Heart right ventricle (tissue), 16 donors: ENCODE results near the gene CSN3. TPM values are rescaled to one million over a fixed set of nuclear protein-coding genes. Genes with fewer than 3 reads are reported as not detected.

ENCODE experiments used
- ATAC-seq, 8 donors: fragments of 200-7000 bp; cut with Tn5 transposase; one replicate each; pipeline ENCODE4 v1.9.1; 2020; ENCODE audit warnings: mild to moderate bottlenecking in 8 of 8, moderate library complexity in 8 of 8, moderate number of reproducible peaks in 1 of 8
- DNase-seq, 2 donors: peaks; one replicate each; pipeline ENCODE4 v3.0.0-alpha.2; 2020
- H3K27ac ChIP-seq, 10 donors: fragments of 200-600 bp; sonication (generic) in 2 of 10; one replicate each; pipeline versions ENCODE4 v1.5.0 to v1.8.0; 2020 to 2022; ENCODE audit warnings: mild to moderate bottlenecking in 3 of 10
- H3K27me3 ChIP-seq, 7 donors: fragments of 200-600 bp; one replicate each; pipeline ENCODE4 v1.8.0; 2021 to 2022; ENCODE audit warnings: mild to moderate bottlenecking in 2 of 7
- H3K36me3 ChIP-seq, 9 donors: fragments of 200-600 bp; sonication (generic) in 1 of 9; one replicate each; pipeline versions ENCODE4 v1.5.0 to v1.8.0; 2020 to 2022; ENCODE audit warnings: mild to moderate bottlenecking in 2 of 9
- H3K4me1 ChIP-seq, 9 donors: fragments of 200-600 bp; sonication (generic) in 1 of 9; one replicate each; pipeline versions ENCODE4 v1.5.0 to v1.8.0; 2020 to 2022; ENCODE audit warnings: mild to moderate bottlenecking in 4 of 9
- H3K4me3 ChIP-seq, 10 donors: fragments of 200-600 bp; sonication (generic) in 2 of 10; one replicate each; pipeline versions ENCODE4 v1.5.0 to v1.8.0; 2020 to 2022; ENCODE audit warnings: mild to moderate bottlenecking in 7 of 10, moderate library complexity in 2 of 10
- H3K9me3 ChIP-seq, 11 donors: fragments of 200-600 bp in 10 of 11; sonication (generic) in 2 of 11; one replicate each; pipeline versions ENCODE4 v1.5.0 to v1.8.0; 2013 to 2022; ENCODE audit warnings: mild to moderate bottlenecking in 2 of 11, control low read depth in 1 of 11, moderate library complexity in 1 of 11
- WGBS, 2 donors: extraction: QIAGEN DNeasy Blood & Tissue Kit; methylation state at CpG; one replicate each; pipeline ENCODE4 v1.1.7; 2013; ENCODE audit warnings: inconsistent platforms in 1 of 2; 5-methylcytosine and 5-hydroxymethylcytosine counted together
- intact Hi-C, 10 donors: fragments of 100-400 bp; cut with DNase I; formaldehyde crosslinking; loops; one replicate each; pipeline versions ENCODE4 v1.11.1 to v1.14.2; 2022
- polyA plus RNA-seq, 2 donors: library from polyadenylated mRNA; stranded (reverse); fragments of 200-250 nt; gene quantifications; one replicate each; pipeline ENCODE4 v1.2.3, GENCODE V29; 2013
- total RNA-seq, 10 donors: library from RNA; stranded (reverse); fragmentation: NEBNext Ultra II Directional in 3 of 10; extraction: Animal tissue kit (Norgen Biotek cat#: 25700) in 3 of 10; gene quantifications; one replicate each; pipeline versions ENCODE4 v1.2.1 to v1.2.4, GENCODE V29; 2021 to 2023
- TF ChIP-seq, protein P1 (sequence below), 9 donors: fragments of 200-600 bp; sonication (generic) in 2 of 9; IDR thresholded peaks; one replicate each; pipeline versions ENCODE4 v1.5.0 to v1.8.0; 2021 to 2022; ENCODE audit warnings: antibody characterized with exemption in 9 of 9, mild to moderate bottlenecking in 5 of 9, moderate library complexity in 1 of 9
- donor health status: Arrhythmogenic right ventricular cardiomyopathy.
- donor health status: ischemic (EF 13 %, LVEDD 7.1; RV severe dilation, severe dysfunction).
- donor health status: healthy with polysubstance abuse.
- donor health status: DM: no; HTN: yes; CAD: no.
- donor health status: DM: no; HTN: no; CAD: no.
- donor health status: ischemic (EF 25% LVEDD 6.9; RV normal size, moderate dysfunction).
- donor health status: ischemic (EF 25% LVEDD 5.7; RV mildly dilated, moderate dysfunction).
- donor health status: healthy.
- donor health status: DM: yes; HTN: yes; CAD: no.
- donor health status: Ischemic cardiomyopathy.
- donor health status: ischemic (EF 35%, LVEDD 5.7; RV mildly dilated, moderate dysfunction).
- donor health status: nonischemic (EF 11% LVEDD 7.7; RV severe dilation, severe dysfunction).
- donor health status: DM: yes; HTN: yes; CAD: no.
- donor health status: PGD.
- donor health status: ischemic (EF 29% LVEDD 5.4; RV normal size, mild dysfunction).
- donor health status: nonischemic (EF 23%, LVEDD 6.1; RV moderate dilation, normal function).

Gene CSN3
- total and polyA plus RNA-seq, 12 donors, result not detected

- no peak overlapping the region for H3K27ac ChIP-seq
- TF ChIP-seq, protein P1, sequence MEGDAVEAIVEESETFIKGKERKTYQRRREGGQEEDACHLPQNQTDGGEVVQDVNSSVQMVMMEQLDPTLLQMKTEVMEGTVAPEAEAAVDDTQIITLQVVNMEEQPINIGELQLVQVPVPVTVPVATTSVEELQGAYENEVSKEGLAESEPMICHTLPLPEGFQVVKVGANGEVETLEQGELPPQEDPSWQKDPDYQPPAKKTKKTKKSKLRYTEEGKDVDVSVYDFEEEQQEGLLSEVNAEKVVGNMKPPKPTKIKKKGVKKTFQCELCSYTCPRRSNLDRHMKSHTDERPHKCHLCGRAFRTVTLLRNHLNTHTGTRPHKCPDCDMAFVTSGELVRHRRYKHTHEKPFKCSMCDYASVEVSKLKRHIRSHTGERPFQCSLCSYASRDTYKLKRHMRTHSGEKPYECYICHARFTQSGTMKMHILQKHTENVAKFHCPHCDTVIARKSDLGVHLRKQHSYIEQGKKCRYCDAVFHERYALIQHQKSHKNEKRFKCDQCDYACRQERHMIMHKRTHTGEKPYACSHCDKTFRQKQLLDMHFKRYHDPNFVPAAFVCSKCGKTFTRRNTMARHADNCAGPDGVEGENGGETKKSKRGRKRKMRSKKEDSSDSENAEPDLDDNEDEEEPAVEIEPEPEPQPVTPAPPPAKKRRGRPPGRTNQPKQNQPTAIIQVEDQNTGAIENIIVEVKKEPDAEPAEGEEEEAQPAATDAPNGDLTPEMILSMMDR (IDR thresholded peaks at IDR 0.05), result no peak
- no peak overlapping the region for H3K4me3 ChIP-seq
- H3K27me3 ChIP-seq, result no peaks in the 10 kb centered on the region
- intact Hi-C loops, result no loop called here
- H3K4me1 ChIP-seq, result no peaks in the 10 kb centered on the region
- DNase-seq (no peak), ATAC-seq (no peak)
- WGBS, 2 donors, result 84 to 88% methylated on average over 2 of the region's 2 CpGs
- no peaks in the 10 kb centered on the region for H3K36me3 ChIP-seq
- no peaks in the 10 kb centered on the region for H3K9me3 ChIP-seq
Observed at GRCh38 chr4:70299643-70300042, 57.2 kb downstream of the CSN3 start.

GRCh38 chr4:70300215-70300614, 57.8 kb downstream of the CSN3 start:
- Histone ChIP-seq H3K36me3 (no peaks in the 10 kb centered on the region), H3K4me3 (no peak overlapping the region), H3K9me3 (no peaks in the 10 kb centered on the region), H3K27ac (no peak overlapping the region), H3K27me3 (no peaks in the 10 kb centered on the region), H3K4me1 (no peaks in the 10 kb centered on the region)
- 84 to 85% methylated on average over 4 of the region's 4 CpGs for WGBS, 2 donors
- DNase-seq, result no peak
- TF ChIP-seq, protein P1 (IDR thresholded peaks at IDR 0.05), result no peak
- ATAC-seq, result no peak
- intact Hi-C loops, result no loop called here

Other genes with a start within 250 kb of the CSN3 start
- gene STATH, start 246.6 kb upstream of the CSN3 start, total RNA-seq, result not detected
- gene STATH, start 246.6 kb upstream of the CSN3 start, polyA plus RNA-seq, result not detected
- not detected for gene HTN3, start 214.1 kb upstream of the CSN3 start, total RNA-seq
- gene HTN3, start 214.1 kb upstream of the CSN3 start, polyA plus RNA-seq, result not detected
- gene HTN1, start 192.2 kb upstream of the CSN3 start, total RNA-seq, result not detected
- gene HTN1, start 192.2 kb upstream of the CSN3 start, polyA plus RNA-seq, result not detected
- gene PRR27, start 88.4 kb upstream of the CSN3 start, total RNA-seq, result not detected
- not detected for gene PRR27, start 88.4 kb upstream of the CSN3 start, polyA plus RNA-seq
- gene ODAM, start 46.9 kb upstream of the CSN3 start, total RNA-seq, result not detected
- gene ODAM, start 46.9 kb upstream of the CSN3 start, polyA plus RNA-seq, result under 1 TPM in 1 of 2 donors, not detected in 1; 0.03 TPM
- gene FDCSP, start 16.5 kb upstream of the CSN3 start, total RNA-seq, result not detected
- gene FDCSP, start 16.5 kb upstream of the CSN3 start, polyA plus RNA-seq, result not detected
- not detected for gene CABS1, start 92.4 kb downstream of the CSN3 start, total RNA-seq
- not detected for gene CABS1, start 92.4 kb downstream of the CSN3 start, polyA plus RNA-seq
- not detected for gene SMR3A, start 118.2 kb downstream of the CSN3 start, total RNA-seq
- not detected for gene SMR3A, start 118.2 kb downstream of the CSN3 start, polyA plus RNA-seq
- not detected for gene SMR3B, start 140.5 kb downstream of the CSN3 start, total RNA-seq
- not detected for gene SMR3B, start 140.5 kb downstream of the CSN3 start, polyA plus RNA-seq
- gene OPRPN, start 155.3 kb downstream of the CSN3 start, total RNA-seq, result not detected
- gene OPRPN, start 155.3 kb downstream of the CSN3 start, polyA plus RNA-seq, result not detected
- gene MUC7, start 229.6 kb downstream of the CSN3 start, total RNA-seq, result not detected
- gene MUC7, start 229.6 kb downstream of the CSN3 start, polyA plus RNA-seq, result not detected